ENCODE results near the gene RPP25L. TPM values are rescaled to one million over a fixed set of nuclear protein-coding genes. Genes with fewer than 3 reads are reported as not detected.

Gene RPP25L
- total and polyA plus RNA-seq, 2 of the 4 experiments (the other 2 are of a cell fraction) = 20.4 to 26.3 TPM

DNA sequence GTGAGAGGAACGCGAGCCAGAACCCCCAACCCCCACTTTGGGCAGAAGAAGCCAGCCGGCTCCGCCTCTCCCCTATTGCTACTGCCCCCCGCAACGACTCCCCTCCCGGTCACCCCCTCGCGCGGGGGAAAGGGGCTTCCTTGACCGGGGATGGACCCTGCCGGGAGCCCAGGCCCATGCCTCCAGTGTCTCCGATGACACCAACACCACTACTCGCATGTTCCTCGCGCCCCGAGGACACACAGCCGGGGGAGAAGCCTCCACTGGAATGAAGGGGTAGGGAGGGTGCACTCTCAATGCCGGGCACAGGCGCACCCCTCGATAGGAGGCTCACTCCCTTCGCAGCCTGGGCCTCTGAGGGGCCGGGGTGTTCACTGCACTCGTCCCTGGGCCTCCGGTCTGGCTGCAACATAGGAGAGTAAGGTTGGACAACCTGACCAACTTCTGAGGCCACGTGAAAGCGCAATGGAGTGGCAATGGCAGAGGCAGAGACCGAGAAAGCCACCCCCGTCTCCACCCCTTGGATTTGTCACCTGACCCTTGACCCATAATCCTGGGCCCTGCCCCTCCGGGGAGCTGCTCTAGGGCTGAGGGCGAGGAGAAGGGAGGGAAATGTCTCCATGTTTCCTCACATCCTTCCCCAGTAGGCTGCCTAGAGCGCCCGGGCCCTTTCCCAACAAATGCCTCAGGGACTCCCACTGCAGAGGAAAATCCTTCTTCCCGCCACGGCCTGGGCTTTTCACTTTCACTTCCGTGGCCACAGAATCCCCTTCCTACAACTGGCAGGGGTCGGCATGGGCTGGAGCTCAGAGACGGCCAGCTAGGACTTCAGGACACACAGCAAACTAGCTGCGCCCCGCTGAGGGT is 21.3 kb downstream of the RPP25L start:
- H3K9ac ChIP-seq (ENCODE audit: low read depth, low read length) = no peak overlapping the region
- H4K8ac ChIP-seq (ENCODE audit: low read depth in 2 of 2, low read length in 2 of 2) = no peak overlapping the region
- H2BK20ac ChIP-seq (ENCODE audit: low read depth, low read length) = no peak overlapping the region
- no TSS peak for BruUV-seq (replicated peaks)
- in situ Hi-C loops (cut with MboI; ENCODE audit: low sequenced_read_pairs) = no loop called here
- no peak overlapping the region for H3K4ac ChIP-seq (ENCODE audit: low read depth, low read length)
- TF ChIP-seq, protein P1, sequence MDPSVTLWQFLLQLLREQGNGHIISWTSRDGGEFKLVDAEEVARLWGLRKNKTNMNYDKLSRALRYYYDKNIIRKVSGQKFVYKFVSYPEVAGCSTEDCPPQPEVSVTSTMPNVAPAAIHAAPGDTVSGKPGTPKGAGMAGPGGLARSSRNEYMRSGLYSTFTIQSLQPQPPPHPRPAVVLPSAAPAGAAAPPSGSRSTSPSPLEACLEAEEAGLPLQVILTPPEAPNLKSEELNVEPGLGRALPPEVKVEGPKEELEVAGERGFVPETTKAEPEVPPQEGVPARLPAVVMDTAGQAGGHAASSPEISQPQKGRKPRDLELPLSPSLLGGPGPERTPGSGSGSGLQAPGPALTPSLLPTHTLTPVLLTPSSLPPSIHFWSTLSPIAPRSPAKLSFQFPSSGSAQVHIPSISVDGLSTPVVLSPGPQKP (IDR thresholded peaks at IDR 0.05; ENCODE audit: borderline replicate concordance, low read depth, low read length) = no peak
- TF ChIP-seq, protein P2, sequence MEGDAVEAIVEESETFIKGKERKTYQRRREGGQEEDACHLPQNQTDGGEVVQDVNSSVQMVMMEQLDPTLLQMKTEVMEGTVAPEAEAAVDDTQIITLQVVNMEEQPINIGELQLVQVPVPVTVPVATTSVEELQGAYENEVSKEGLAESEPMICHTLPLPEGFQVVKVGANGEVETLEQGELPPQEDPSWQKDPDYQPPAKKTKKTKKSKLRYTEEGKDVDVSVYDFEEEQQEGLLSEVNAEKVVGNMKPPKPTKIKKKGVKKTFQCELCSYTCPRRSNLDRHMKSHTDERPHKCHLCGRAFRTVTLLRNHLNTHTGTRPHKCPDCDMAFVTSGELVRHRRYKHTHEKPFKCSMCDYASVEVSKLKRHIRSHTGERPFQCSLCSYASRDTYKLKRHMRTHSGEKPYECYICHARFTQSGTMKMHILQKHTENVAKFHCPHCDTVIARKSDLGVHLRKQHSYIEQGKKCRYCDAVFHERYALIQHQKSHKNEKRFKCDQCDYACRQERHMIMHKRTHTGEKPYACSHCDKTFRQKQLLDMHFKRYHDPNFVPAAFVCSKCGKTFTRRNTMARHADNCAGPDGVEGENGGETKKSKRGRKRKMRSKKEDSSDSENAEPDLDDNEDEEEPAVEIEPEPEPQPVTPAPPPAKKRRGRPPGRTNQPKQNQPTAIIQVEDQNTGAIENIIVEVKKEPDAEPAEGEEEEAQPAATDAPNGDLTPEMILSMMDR (conservative IDR thresholded peaks at IDR 0.05; ENCODE audit: low read depth, low read length) = no peak
- TF ChIP-seq RFX5 (IDR thresholded peaks at IDR 0.05; ENCODE audit: low read depth, low read length) (no peak), RAD21 (IDR thresholded peaks at IDR 0.05; ENCODE audit: low read length) (no peak), CEBPB (IDR thresholded peaks at IDR 0.05; ENCODE audit: low read depth, low read length) (no peak)
- 20% methylated on average over 1 of the region's 40 CpGs; no CpG with 5 or more reads in 1 of the 2 experiments for WGBS, 2 experiments (ENCODE audit: extremely low coverage in 2 of 2, insufficient read length in 1 of 2)
- H3K4me1 ChIP-seq (ENCODE audit: control insufficient read depth, insufficient read depth, low read length) = no peaks in the 10 kb centered on the region; the same call in 1 of the 2 replicates
- H2AFZ ChIP-seq (replicated peaks; ENCODE audit: low read length, poor library complexity) = peak overlapping the region; percentile 58
- no peaks in the 10 kb centered on the region for H3K79me1 ChIP-seq (ENCODE audit: low read depth in 1 of 2, low read length in 2 of 2)
- H3K56ac ChIP-seq (ENCODE audit: extremely low read depth, insufficient read depth, low read length) = no peak overlapping the region
- H2BK120ac ChIP-seq (ENCODE audit: low read depth, low read length) = no peak overlapping the region
- H2BK5ac ChIP-seq (ENCODE audit: low read depth, low read length, poor library complexity, severe bottlenecking) = no peak overlapping the region
- no peaks in the 10 kb centered on the region for H3K36me3 ChIP-seq (ENCODE audit: control insufficient read depth, insufficient read depth, low read length)
- no peak overlapping the region for H4K5ac ChIP-seq (ENCODE audit: low read depth, low read length)
- no peak overlapping the region for H2AK5ac ChIP-seq (ENCODE audit: low read depth, low read length)
- no peak overlapping the region for H3K14ac ChIP-seq (replicated peaks; ENCODE audit: low read depth, low read length)
- no peak overlapping the region for H3K23ac ChIP-seq (ENCODE audit: low read depth, low read length)
- H3K27ac ChIP-seq (ENCODE audit: insufficient read depth, low read length) = no peak overlapping the region
- H3K9me1 ChIP-seq (ENCODE audit: insufficient read depth, low read length) = no peaks in the 10 kb centered on the region
- peaks cover 8% of the 10 kb centered on the region for H4K20me1 ChIP-seq (ENCODE audit: insufficient read depth, low read length)
- no peak overlapping the region for H3K4me3 ChIP-seq (ENCODE audit: insufficient read depth, low read depth, low read length)
- H3K18ac ChIP-seq (ENCODE audit: low read depth, low read length) = no peak overlapping the region
- POLR2A ChIA-PET (ENCODE audit: unreplicated experiment) = no interaction called here
- H2BK15ac ChIP-seq (ENCODE audit: low read depth, low read length) = no peak overlapping the region
- CTCF ChIA-PET = interaction anchor here (1.7 to 3.3 kb wide), 2 partner anchors 43 to 187 kb away, joined by 11 to 35 read pairs; no protein-coding TSS in a partner anchor
- dilution Hi-C loops (cut with HindIII; ENCODE audit: low sequenced_read_pairs, unreplicated experiment) = no loop called here
- H3K4me2 ChIP-seq (ENCODE audit: low read depth, low read length) = no peak overlapping the region
- DNase-seq = no peak
- peaks cover 86% of the 10 kb centered on the region for H3K27me3 ChIP-seq (ENCODE audit: control insufficient read depth, insufficient read depth, low read length)
- no peak overlapping the region for H4K91ac ChIP-seq (ENCODE audit: insufficient read depth, low read depth, low read length)
- intact Hi-C loops (cut with micrococcal nuclease) = loop anchor here (1.0 kb wide), 2 partner anchors 42 to 153 kb away; no protein-coding TSS in a partner anchor
- no peaks in the 10 kb centered on the region for H3K9me3 ChIP-seq (ENCODE audit: control insufficient read depth, insufficient read depth, low read length)
- H2AK9ac ChIP-seq (replicated peaks; ENCODE audit: low read depth, low read length, poor library complexity) = no peak overlapping the region
- no peak for ATAC-seq (ENCODE audit: low read depth)

Measured in IMR-90 (cell line).